Sigmoid colon (tissue), 4 donors: ENCODE results near the gene TCF23.

Source experiments
- POLR2AphosphoS5 ChIP-seq, 4 donors: sonication (generic); formaldehyde crosslinking; IDR thresholded peaks; one replicate each; pipeline ENCODE4 v1.6.1; 2017; ENCODE audit warnings: antibody characterized with exemption in 4 of 4
- TF ChIP-seq, protein P1 (sequence below), 4 experiments: fragments of 450-650 bp in 3 of 4; fragments of 200-600 bp in 1 of 4; IDR thresholded peaks; one replicate each; pipeline ENCODE4 v1.5.1; 2016 to 2019; ENCODE audit warnings: antibody characterized with exemption in 4 of 4, mild to moderate bottlenecking in 3 of 4, moderate library complexity in 2 of 4

DNA sequence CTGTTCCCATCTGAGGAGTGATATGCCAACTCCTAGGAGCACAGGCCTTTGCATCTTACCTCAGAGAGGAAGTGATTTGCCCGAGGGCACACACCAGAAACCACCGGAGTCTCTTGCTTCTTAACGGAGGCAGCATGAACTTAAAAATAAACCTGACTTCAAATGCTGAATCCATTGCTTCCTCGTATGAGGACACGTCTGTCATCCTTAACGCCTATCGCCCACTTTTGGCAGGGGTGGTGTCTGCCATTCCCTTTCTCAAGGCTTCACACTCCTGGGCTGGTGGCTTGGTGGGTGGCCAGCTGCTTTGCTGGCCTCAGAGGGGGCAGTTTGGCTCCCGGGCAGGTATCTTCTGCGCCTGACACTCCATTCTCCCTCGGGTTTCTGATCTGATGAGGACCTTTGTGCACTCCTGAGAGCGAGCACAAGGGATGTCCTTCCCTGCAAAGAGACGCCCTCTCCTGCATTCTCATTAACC is 13.3 kb upstream of the TCF23 start:
- TF ChIP-seq, protein P1, sequence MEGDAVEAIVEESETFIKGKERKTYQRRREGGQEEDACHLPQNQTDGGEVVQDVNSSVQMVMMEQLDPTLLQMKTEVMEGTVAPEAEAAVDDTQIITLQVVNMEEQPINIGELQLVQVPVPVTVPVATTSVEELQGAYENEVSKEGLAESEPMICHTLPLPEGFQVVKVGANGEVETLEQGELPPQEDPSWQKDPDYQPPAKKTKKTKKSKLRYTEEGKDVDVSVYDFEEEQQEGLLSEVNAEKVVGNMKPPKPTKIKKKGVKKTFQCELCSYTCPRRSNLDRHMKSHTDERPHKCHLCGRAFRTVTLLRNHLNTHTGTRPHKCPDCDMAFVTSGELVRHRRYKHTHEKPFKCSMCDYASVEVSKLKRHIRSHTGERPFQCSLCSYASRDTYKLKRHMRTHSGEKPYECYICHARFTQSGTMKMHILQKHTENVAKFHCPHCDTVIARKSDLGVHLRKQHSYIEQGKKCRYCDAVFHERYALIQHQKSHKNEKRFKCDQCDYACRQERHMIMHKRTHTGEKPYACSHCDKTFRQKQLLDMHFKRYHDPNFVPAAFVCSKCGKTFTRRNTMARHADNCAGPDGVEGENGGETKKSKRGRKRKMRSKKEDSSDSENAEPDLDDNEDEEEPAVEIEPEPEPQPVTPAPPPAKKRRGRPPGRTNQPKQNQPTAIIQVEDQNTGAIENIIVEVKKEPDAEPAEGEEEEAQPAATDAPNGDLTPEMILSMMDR (IDR thresholded peaks at IDR 0.05) = no peak
- no peak for TF ChIP-seq POLR2AphosphoS5 (IDR thresholded peaks at IDR 0.05)
